ENCODE results near the gene GRIK5. TPM values are rescaled to one million over a fixed set of nuclear protein-coding genes. Genes with fewer than 3 reads are reported as not detected.

The GRIK5 gene
- total RNA-seq, 1 donor from 2014 or later: 13.9 TPM

DNA sequence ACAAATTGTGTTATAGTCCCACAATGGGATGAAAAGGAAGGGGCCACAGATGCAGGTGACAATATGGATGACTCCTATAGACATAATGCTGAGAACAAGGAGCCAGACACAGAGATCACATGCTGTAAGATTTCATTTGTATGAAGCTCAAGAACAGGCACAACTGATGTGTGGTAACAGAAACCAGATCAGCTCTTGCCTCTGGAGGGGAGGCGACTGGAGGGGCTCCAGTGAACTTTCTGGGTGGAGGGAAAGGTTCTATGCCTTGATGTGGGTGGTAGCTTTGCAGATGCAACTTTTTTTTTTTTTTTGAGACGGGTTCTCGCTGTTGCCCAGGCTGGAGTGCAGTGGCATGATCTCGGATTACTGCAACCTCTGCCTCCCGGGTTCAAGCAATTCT lies 104.9 kb downstream of the GRIK5 start:
- no peak for FAIRE-seq
- no peak for DNase-seq (ENCODE audit: low spot score in 2 of 2)

- FAIRE-seq: no peak
- DNase-seq (ENCODE audit: low spot score in 2 of 2): no peak
Observed at GRCh38 chr19:41960973-41961372, 109.0 kb downstream of the GRIK5 start.

GRCh38 chr19:41959056-41960053 lies 110.7 kb downstream of the GRIK5 start, which contains the start of gene RABAC1:
RABAC1 (minus strand) TSS chr19:41959321; CDS start chr19:41959292, 29 bp downstream.
- FAIRE-seq (no peak), DNase-seq (ENCODE audit: low spot score in 2 of 2) (peak; percentile 93 to 95)

GRCh38 chr19:41958367-41959055 lies 111.5 kb downstream of the GRIK5 start:
- FAIRE-seq (no peak), DNase-seq (ENCODE audit: low spot score in 2 of 2) (peak; percentile 58 to 77)

- FAIRE-seq (no peak), DNase-seq (ENCODE audit: low spot score in 2 of 2) (peak; percentile 72 to 87)
Observed at GRCh38 chr19:41957838-41958366, 112.1 kb downstream of the GRIK5 start.

- FAIRE-seq (no peak), DNase-seq (ENCODE audit: low spot score in 2 of 2) (no peak)
Observed at GRCh38 chr19:41957161-41957837, 112.7 kb downstream of the GRIK5 start.

- FAIRE-seq (no peak), DNase-seq (ENCODE audit: low spot score in 2 of 2) (no peak)
Observed at GRCh38 chr19:41956621-41957020, 113.4 kb downstream of the GRIK5 start.

DNA sequence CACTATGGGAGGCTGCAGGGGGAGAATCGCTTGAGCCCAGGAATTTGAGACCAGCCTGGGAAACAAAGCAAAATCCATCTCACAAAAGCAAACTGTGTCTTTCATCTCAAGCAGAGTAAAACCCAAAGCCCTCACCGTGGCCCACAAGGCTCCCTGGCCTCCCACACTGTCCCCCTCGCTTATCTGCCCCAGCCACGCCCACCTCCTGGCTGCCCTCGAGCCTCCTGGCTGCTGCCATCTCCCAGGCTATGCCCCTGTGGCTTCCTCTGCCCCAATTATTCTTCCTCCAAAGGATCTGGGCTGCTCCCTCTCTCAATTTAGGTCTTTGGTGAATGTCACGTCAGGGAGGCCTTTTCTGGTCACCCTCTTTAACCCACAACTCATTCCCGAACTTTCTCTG lies 114.5 kb downstream of the GRIK5 start:
- FAIRE-seq (no peak), DNase-seq (ENCODE audit: low spot score in 2 of 2) (no peak)

DNA sequence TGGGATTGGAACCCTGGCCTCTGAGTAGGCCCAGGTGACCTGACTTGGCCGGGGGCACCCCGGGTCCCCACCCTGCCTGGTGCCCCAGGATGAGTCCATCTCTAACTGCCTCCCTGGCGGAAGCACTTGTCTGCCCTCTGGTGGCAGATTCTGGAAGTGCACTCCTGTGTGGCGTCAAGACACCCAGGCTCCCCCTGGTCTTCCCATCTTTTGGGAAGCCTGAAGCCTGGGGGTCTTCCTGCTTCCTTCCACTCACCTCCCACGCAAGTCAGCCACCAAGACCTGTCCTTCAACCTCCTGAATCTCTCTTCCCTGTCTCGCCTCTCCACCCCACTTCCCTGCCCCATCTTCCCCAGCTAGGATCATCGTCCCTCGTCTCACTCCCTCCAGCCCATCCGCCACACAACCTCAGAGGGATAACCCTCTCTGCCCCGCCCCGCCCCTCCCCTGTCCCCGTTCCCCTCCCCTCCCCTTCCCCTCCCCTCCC lies 118.3 kb downstream of the GRIK5 start:
- FAIRE-seq (no peak), DNase-seq (ENCODE audit: low spot score in 2 of 2) (peak; percentile 72 to 89)

Other genes with a start within 250 kb of the GRIK5 start
- gene LYPD4, start 225.5 kb downstream of the GRIK5 start, total RNA-seq: not detected
- not detected for gene DMRTC2, start 225.2 kb downstream of the GRIK5 start, total RNA-seq
- gene RPS19, start 210.0 kb downstream of the GRIK5 start, total RNA-seq: 395 TPM
- gene CD79A, start 192.9 kb downstream of the GRIK5 start, total RNA-seq: not detected
- 10.2 TPM for gene ARHGEF1, start 187.0 kb downstream of the GRIK5 start, total RNA-seq
- not detected for gene ERFL, start 141.8 kb downstream of the GRIK5 start, total RNA-seq
- gene RABAC1, start 110.9 kb downstream of the GRIK5 start, total RNA-seq: 90.9 TPM
- 149 TPM for gene ATP1A3, start 76.0 kb downstream of the GRIK5 start, total RNA-seq
- gene ZNF574, start 6.0 kb upstream of the GRIK5 start, total RNA-seq: 13.5 TPM
- gene POU2F2, start 62.2 kb upstream of the GRIK5 start, total RNA-seq: 2.9 TPM
- gene DEDD2, start 147.5 kb upstream of the GRIK5 start, total RNA-seq: 20.0 TPM
- 4.1 TPM for gene ZNF526, start 150.1 kb upstream of the GRIK5 start, total RNA-seq
- gene GSK3A, start 172.4 kb upstream of the GRIK5 start, total RNA-seq: 16.3 TPM
- 7.7 TPM for gene ERF, start 184.9 kb upstream of the GRIK5 start, total RNA-seq
- gene CIC, start 199.0 kb upstream of the GRIK5 start, total RNA-seq: 15.5 TPM
- 2.0 TPM for gene PRR19, start 231.9 kb upstream of the GRIK5 start, total RNA-seq
- 242 TPM for gene PAFAH1B3, start 232.4 kb upstream of the GRIK5 start, total RNA-seq
- 35.1 TPM for gene TMEM145, start 243.1 kb upstream of the GRIK5 start, total RNA-seq

Data from frontal cortex (tissue), 4 donors.